HEK293T (cell line): ENCODE data around the gene DCTPP1.

Experiments used
- BHLHE40 ChIP-seq: fragments of 450-650 bp; IDR thresholded peaks from 2 replicates; pipeline ENCODE4 v1.6.1; 2016; ENCODE audit warnings: mild to moderate bottlenecking, moderate library complexity, borderline replicate concordance
- FOXA1 ChIP-seq: fragments of 450-650 bp; IDR thresholded peaks from 2 replicates; pipeline ENCODE4 v1.6.1; 2016; ENCODE audit warnings: mild to moderate bottlenecking
- FOXK2 ChIP-seq: fragments of 450-650 bp; IDR thresholded peaks from 2 replicates; pipeline ENCODE4 v1.6.1; 2016; ENCODE audit warnings: mild to moderate bottlenecking
- FOXM1 ChIP-seq: fragments of 450-650 bp; IDR thresholded peaks from 2 replicates; pipeline ENCODE4 v1.6.1; 2017; ENCODE audit warnings: mild to moderate bottlenecking, borderline replicate concordance
- L3MBTL2 ChIP-seq: fragments of 450-650 bp; conservative IDR thresholded peaks from 2 replicates; pipeline ENCODE4 v1.6.1; 2016; ENCODE audit warnings: mild to moderate bottlenecking
- LEF1 ChIP-seq: fragments of 450-650 bp; IDR thresholded peaks from 2 replicates; pipeline ENCODE4 v1.6.1; 2017; ENCODE audit warnings: mild to moderate bottlenecking, borderline replicate concordance
- SP1 ChIP-seq: fragments of 450-650 bp; IDR thresholded peaks from 2 replicates; pipeline ENCODE4 v1.6.1; 2017

GRCh38 chr16:30377812-30378235 is 52.0 kb downstream of the DCTPP1 start:
- no peak for TF ChIP-seq FOXA1
- TF ChIP-seq LEF1 = no peak
- no peak for TF ChIP-seq L3MBTL2
- TF ChIP-seq FOXM1 = no peak
- no peak for TF ChIP-seq BHLHE40
- no peak for TF ChIP-seq SP1
- no peak for TF ChIP-seq FOXK2
